ENCODE data around the gene LGALSL. TPM values are rescaled to one million over a fixed set of nuclear protein-coding genes. Genes with fewer than 3 reads are reported as not detected.

The LGALSL gene
- total and polyA plus RNA-seq, 2 donors (not counting 1 experiment from before 2014, with no cell fraction given), result 0.40 to 1.8 TPM

DNA sequence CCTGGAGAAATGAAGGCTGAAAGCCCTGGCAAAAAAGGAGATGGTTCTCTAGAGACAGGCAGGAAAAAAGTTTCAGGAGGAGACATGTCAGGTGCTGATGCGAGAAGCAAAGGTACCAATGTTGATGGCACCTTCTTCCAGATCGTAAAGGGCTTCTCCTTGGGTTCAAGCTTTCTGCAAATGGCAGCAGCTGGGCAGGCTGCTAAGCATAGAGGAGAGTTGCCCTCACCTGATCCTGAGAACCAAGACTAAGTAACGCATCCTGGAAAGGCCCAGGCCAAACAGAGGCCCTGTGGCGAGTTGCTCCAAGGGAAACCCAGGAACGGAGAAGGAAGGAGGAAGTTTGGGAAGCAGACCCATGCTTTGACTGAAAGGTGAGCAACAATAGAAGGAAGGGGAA lies 46.6 kb downstream of the LGALSL start:
- H4K20me1 ChIP-seq (ENCODE audit: control insufficient read depth, insufficient read depth, low read length, poor library complexity, severe bottlenecking), result no peaks in the 10 kb centered on the region
- no peak overlapping the region for H3K4me3 Mint-ChIP-seq
- WGBS (ENCODE audit: insufficient coverage), result 94% methylated on average over 5 of the region's 5 CpGs
- ATAC-seq (ENCODE audit: low read depth) (no peak), DNase-seq (no peak)
- no peak overlapping the region for H2AFZ ChIP-seq (ENCODE audit: insufficient read depth, low read depth, low read length, poor library complexity, severe bottlenecking)
- intact Hi-C loops (cut with micrococcal nuclease), result no loop called here
- H3K4me1 Mint-ChIP-seq, result no peaks in the 10 kb centered on the region
- no peaks in the 10 kb centered on the region for H3K9me3 Mint-ChIP-seq (ENCODE audit: insufficient read depth)
- no peaks in the 10 kb centered on the region for H3K79me2 ChIP-seq (ENCODE audit: control insufficient read depth, insufficient read depth, low read length)
- no peaks in the 10 kb centered on the region for H3K36me3 ChIP-seq (replicated peaks in 1 of 2; ENCODE audit: control extremely low read depth in 1 of 2, control insufficient read depth in 1 of 2, extremely low read depth in 1 of 2, insufficient read depth in 2 of 2, low read length in 1 of 2)
- no peaks in the 10 kb centered on the region for H3K4me1 ChIP-seq (ENCODE audit: control insufficient read depth in 2 of 2, insufficient read depth in 2 of 2, low read length in 2 of 2)
- no peak overlapping the region for H3K4me3 ChIP-seq (ENCODE audit: control extremely low read depth in 1 of 5, extremely low read depth in 1 of 5, insufficient read depth in 1 of 5, low read depth in 2 of 5, low read length in 4 of 5)
- ChIA-PET POLR2A (no interaction called here), CTCF (no interaction called here)
- H3K27me3 Mint-ChIP-seq, result peaks cover 42% of the 10 kb centered on the region
- no peak overlapping the region for H3K27ac Mint-ChIP-seq
- H3K9ac ChIP-seq (ENCODE audit: low read length), result no peak overlapping the region
- peaks cover 0 to 8% (median 0%) of the 10 kb centered on the region in 3 donors for H3K9me3 ChIP-seq (ENCODE audit: control extremely low read depth in 1 of 3, control insufficient read depth in 2 of 3, insufficient read depth in 1 of 3, low read length in 2 of 3)
- no peak for TF ChIP-seq EZH2 (IDR thresholded peaks at IDR 0.05; ENCODE audit: borderline replicate concordance, insufficient read depth, low read depth, low read length, poor library complexity, severe bottlenecking)
- TF ChIP-seq, protein P1, sequence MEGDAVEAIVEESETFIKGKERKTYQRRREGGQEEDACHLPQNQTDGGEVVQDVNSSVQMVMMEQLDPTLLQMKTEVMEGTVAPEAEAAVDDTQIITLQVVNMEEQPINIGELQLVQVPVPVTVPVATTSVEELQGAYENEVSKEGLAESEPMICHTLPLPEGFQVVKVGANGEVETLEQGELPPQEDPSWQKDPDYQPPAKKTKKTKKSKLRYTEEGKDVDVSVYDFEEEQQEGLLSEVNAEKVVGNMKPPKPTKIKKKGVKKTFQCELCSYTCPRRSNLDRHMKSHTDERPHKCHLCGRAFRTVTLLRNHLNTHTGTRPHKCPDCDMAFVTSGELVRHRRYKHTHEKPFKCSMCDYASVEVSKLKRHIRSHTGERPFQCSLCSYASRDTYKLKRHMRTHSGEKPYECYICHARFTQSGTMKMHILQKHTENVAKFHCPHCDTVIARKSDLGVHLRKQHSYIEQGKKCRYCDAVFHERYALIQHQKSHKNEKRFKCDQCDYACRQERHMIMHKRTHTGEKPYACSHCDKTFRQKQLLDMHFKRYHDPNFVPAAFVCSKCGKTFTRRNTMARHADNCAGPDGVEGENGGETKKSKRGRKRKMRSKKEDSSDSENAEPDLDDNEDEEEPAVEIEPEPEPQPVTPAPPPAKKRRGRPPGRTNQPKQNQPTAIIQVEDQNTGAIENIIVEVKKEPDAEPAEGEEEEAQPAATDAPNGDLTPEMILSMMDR (IDR thresholded peaks at IDR 0.05), result no peak
- H3K27me3 ChIP-seq (replicated peaks in 1 of 4; ENCODE audit: control extremely low read depth in 1 of 4, control insufficient read depth in 3 of 4, insufficient read depth in 4 of 4, low read length in 3 of 4), result peaks cover 0 to 7% (median 0%) of the 10 kb centered on the region in 4 experiments
- H3K27ac ChIP-seq (ENCODE audit: low read length in 2 of 2), result no peak overlapping the region
- H3K4me2 ChIP-seq (replicated peaks; ENCODE audit: low read depth, low read length, poor library complexity, severe bottlenecking), result no peak overlapping the region

DNA sequence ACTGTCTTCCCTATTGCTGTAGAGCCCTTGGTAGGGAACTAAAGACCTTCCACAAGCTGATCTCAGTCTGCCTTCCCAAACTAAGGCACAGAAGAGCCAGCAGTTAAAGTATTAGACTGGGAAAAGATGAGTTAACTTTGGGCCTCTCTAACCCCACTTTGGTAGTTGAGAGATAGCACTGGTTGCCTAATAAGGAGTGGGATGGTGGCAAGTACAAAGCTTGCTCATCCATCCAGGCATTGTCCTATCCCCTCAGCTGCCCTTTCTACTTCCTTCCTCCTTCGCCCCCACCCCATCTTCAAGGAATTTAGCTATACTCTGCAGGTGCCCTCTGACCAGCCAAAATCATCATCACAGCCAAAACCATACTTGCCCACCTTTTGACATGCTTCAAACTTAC lies 48.0 kb downstream of the LGALSL start:
- H3K27ac Mint-ChIP-seq, result no peak overlapping the region
- H3K4me1 Mint-ChIP-seq, result no peaks in the 10 kb centered on the region
- DNase-seq (no peak), ATAC-seq (ENCODE audit: low read depth) (no peak)
- Histone ChIP-seq H4K20me1 (ENCODE audit: control insufficient read depth, insufficient read depth, low read length, poor library complexity, severe bottlenecking) (no peaks in the 10 kb centered on the region), H3K9ac (ENCODE audit: low read length) (no peak overlapping the region), H3K9me3 (ENCODE audit: control extremely low read depth in 1 of 3, control insufficient read depth in 2 of 3, insufficient read depth in 1 of 3, low read length in 2 of 3) (peaks cover 0 to 8% (median 0%) of the 10 kb centered on the region in 3 donors), H3K4me2 (replicated peaks; ENCODE audit: low read depth, low read length, poor library complexity, severe bottlenecking) (no peak overlapping the region), H3K4me3 (ENCODE audit: control extremely low read depth in 1 of 5, extremely low read depth in 1 of 5, insufficient read depth in 1 of 5, low read depth in 2 of 5, low read length in 4 of 5) (no peak overlapping the region), H2AFZ (ENCODE audit: insufficient read depth, low read depth, low read length, poor library complexity, severe bottlenecking) (no peak overlapping the region), H3K36me3 (replicated peaks in 1 of 2; ENCODE audit: control extremely low read depth in 1 of 2, control insufficient read depth in 1 of 2, extremely low read depth in 1 of 2, insufficient read depth in 2 of 2, low read length in 1 of 2) (no peaks in the 10 kb centered on the region), H3K4me1 (ENCODE audit: control insufficient read depth in 2 of 2, insufficient read depth in 2 of 2, low read length in 2 of 2) (no peaks in the 10 kb centered on the region), H3K27me3 (replicated peaks in 1 of 4; ENCODE audit: control extremely low read depth in 1 of 4, control insufficient read depth in 3 of 4, insufficient read depth in 4 of 4, low read length in 3 of 4) (peaks cover 0 to 7% (median 0%) of the 10 kb centered on the region in 4 experiments), H3K27ac (ENCODE audit: low read length in 2 of 2) (no peak overlapping the region), H3K79me2 (ENCODE audit: control insufficient read depth, insufficient read depth, low read length) (no peaks in the 10 kb centered on the region)
- H3K4me3 Mint-ChIP-seq, result no peak overlapping the region
- intact Hi-C loops (cut with micrococcal nuclease), result no loop called here
- TF ChIP-seq, protein P1 (IDR thresholded peaks at IDR 0.05), result no peak
- 72% methylated on average over 1 of the region's 1 CpG for WGBS (ENCODE audit: insufficient coverage)
- no peaks in the 10 kb centered on the region for H3K9me3 Mint-ChIP-seq (ENCODE audit: insufficient read depth)
- ChIA-PET CTCF (interaction anchor here (0.6 to 2.3 kb wide), 4 partner anchors 14 to 418 kb away, joined by 3 to 8 read pairs (median 4); partner anchors contain the start of gene AFTPH), POLR2A (no interaction called here)
- H3K27me3 Mint-ChIP-seq, result peaks cover 33% of the 10 kb centered on the region
